Measurements from ENCODE around the gene TMEM183A.
A peak's percentile ranks its signal among the peaks of the same experiment; 100 is the strongest.
"Not testable (repeated sequence)": the region's sequence is repeated elsewhere in the genome, so short reads cannot be mapped to it uniquely, and the experiment has no call there.

The TMEM183A gene

DNA sequence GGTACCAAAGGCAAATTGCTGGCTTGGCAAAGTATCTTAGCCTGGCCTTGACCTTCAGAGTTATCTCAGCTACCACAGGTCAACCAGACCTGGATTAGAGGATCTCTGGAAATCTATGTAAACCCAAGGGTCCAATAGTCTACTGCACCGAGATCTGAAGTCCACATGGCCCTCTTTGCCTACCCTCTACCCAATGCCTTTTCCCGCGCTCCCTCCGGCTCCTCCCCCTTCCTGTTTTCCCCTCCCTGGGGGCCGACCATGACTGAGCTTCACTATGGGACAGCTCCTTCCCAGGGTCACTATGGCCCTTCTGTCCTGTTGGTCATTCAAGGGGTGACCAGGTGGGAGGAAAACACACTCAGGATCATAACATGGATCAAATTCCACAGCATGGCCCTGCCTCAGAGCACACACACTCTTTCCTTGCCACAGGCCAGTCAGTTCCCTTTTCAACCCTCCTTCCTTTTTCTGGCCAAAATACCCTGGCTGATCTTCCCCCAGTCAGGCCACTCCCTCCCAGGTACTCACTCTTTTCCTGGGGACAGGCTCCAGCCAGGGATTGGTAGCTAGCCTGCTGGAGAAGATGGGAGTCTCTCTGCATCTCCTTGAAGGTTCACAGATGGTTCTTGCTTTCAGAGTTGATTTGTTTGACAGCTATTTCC is 19.1 kb upstream of the TMEM183A start:
- no peak for DNase-seq

- DNase-seq, result no peak
These were observed 17.3 kb upstream of the TMEM183A start for GRCh38 chr1:202989879-202990278.

GRCh38 chr1:202991112-202991511 is 16.1 kb upstream of the TMEM183A start:
- DNase-seq, result no peak

DNA sequence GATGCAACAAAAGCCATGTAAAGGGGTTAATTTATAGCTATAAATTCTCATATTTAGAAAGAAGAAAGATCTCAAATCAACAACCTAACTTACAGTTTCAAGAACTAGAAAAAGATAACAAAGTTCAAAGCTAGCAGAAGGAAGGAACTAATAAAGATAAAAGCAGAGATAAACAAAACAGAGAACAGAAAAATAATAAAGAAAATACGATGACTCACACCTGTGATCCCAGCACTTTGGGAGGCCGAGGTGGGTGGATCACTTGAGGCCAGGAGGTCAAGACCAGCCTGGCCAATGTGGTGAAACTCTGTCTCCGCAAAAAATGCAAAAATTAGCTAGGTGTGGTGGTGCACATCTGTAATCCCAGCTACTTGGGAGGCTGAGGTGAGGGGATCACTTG is 12.4 kb upstream of the TMEM183A start:
- no peak for DNase-seq

DNA sequence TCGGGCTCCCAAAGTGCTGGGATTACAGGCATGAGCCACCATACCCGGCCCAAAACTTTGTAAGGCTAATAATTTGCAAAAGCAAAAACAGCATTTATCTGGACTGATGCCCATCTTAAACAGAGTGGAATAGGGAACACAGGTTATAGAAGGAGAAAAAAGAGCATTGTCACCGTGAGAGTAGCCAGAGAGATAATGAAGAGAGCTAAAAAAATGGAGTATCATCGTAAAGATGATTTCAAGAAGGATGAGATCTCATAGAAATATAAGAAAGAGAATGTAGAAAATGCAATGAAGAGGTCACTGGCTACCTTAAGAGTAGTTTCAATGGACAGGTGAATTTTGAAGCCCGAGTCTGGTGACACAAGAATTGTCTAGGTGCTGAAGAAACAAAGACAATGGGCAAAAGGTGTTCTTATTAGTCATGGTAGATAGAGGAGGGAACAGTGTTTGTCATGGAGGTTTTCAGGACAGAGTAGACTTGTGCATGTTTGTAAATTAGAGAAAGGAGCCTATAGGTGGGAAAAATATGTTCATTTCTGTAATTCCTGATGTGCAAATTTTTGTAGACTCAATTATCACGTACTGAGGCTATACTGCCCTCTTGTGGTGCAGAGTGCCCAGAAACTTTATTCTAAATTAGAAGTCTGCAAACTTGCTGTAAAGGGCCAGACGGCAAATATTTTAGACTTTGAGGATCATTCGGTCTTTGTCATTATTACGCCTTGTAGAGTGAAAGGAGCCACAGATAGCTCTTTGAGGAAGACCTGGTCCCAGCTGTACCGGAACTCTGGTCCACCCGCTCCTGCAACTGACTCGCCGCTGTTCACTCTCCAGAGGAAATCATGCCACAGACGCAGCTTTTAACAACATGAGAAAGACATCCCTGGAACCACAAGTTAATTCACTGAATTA is 8.1 kb upstream of the TMEM183A start:
- DNase-seq, result peak; percentile 74

DNA sequence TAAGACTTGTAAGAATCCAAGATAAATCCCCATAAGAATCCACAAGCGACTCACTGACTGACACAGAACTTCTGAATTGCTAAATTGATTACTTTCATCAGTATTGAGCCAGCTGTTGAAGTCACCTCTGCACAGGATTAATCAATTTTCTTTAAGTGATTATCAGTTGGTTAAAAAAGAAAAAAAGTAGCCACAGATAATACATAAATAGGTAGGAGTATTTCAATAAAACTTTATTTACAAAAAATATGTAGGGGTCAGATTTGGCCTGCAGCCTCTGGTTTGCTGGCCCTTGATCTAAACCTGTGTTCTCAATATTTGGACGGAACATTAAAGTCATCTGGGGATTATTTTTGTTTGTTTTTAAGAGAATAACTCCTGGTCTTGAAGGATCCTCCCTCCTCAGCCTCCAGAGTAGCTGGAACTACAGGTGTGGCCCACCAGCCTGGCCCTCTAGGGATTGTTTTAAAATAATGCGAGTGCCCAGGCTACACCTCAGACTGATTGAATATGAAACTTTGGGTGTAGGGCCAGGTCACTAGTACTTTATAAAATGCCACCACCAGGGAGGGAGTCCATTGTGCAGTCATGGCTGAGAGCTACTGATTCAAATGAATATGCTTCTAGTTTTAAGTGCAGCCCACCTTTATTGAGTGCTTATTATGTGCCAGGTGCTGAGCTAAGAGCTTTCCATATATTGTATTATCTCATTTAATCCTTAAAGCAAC is 6.8 kb upstream of the TMEM183A start:
- no peak for DNase-seq

DNA sequence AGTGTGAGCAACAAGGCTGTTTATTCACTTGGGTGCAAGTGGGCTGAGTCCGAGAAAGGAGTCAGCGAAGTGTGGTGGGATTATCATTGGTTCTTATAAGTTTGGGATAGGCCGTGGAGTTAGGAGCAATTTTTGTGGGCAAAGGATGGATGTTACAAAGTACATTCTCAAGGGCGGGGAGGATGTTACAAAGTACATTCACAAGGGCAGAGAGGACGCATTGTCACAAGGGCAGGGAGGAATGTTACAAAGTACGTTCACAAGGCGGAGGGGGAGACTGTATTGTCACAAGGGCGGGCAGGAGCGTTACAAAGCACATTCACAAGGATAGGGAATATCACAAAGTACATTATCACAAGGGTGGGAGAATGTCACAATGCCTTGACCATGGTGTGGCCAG is 5.2 kb upstream of the TMEM183A start:
- no peak for DNase-seq

- DNase-seq, result no peak
These were observed 4.2 kb upstream of the TMEM183A start for GRCh38 chr1:203002951-203003350.

DNA sequence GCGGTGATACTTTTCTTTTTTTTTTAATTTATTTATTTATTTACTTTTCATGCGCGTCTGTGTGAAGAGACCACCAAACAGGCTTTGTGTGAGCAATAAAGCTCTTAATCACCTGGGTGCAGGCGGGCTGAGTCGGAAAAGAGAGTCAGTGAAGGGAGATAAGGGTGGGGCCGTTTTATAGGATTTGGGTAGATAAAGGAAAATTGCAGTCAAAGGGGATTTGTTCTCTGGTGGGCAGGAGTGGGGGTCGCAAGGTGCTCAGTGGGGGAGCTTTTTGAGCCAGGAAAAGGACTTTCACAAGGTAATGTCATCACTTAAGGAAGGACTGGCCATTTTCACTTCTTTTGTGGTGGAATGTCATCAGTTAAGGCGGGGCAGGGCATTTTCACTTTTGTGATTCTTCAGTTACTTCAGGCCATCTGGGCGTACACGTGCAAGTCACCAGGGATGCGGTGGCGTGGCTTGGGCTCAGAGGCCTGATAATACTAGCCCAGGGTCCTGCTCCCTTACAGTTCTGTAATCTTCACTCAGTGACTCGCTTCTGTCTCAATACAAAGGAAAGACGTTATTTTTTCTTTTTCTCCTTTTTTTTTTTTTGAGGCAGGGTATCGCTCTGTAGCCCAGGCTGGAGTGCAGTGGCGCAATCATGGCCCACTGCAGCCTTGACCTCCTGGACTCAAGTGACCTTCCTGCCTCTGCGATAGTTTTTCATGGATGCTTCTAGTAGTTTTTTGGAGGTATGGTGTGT is 1.6 kb upstream of the TMEM183A start:
- not testable (repeated sequence) for DNase-seq

DNA sequence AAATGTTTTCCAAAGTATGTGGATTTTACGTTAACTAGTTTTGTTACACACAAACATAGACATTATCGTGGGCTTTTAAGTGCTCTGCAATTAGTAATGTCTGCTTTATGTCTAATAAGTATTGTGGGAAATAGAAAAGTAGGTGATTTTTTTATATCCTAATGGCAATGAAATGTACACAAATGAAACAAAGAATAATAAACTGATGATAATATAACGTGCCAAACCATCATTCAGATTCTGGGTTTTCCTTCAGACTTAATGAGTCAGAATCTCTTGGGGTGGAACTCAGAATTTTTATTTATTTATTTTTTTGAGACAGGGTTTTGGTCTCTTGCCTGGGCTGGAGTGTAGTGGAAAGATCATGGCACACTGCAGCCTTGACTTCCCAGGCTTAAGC is 2.0 kb downstream of the TMEM183A start:
- DNase-seq, result no peak

- no peak for DNase-seq
These were observed 4.4 kb downstream of the TMEM183A start for GRCh38 chr1:203011582-203011981.

DNA sequence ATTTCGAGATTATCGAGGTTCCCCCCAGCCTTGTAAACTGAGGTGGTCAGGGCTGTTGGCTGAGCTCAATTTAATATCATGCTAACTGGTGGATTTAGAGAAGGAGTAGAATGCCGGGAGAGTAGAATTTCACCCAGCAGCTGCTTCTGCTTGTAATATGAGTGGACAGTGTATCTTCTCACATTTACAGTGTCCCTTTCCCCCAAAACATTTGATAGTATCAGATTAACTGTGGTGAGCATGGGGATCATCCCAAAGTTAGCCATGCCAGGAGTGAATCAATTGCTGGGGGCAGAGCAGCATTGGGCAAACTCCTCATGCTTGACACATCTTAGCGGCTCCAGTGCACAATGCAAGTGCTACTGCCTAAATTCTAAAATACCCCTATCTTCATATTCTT is 9.9 kb downstream of the TMEM183A start:
- no peak for DNase-seq

DNA sequence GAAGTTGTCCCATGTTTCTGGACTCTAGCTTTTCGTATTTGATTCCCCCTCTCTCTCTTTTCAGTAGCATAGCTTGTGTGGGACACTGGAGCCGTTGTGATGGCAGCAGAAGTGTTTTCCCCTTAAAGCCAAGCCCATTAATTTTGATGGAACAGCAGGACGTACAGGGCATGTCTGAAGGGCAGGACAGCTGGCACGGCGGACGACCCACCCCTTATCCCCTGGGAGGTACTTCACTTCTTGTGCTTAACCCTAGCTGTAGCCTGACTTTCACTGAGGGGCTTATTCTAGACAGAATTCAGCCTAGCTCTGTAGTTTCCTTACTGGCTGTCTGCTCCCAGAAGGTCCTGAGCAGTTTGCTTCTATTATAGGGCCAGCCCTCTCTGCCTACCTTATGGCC is 10.5 kb downstream of the TMEM183A start:
- DNase-seq, result no peak

- DNase-seq, result not testable (repeated sequence)
These were observed 15.7 kb downstream of the TMEM183A start for GRCh38 chr1:203022855-203023254.

- no peak for DNase-seq
These were observed 18.5 kb downstream of the TMEM183A start for GRCh38 chr1:203025686-203026030.

DNA sequence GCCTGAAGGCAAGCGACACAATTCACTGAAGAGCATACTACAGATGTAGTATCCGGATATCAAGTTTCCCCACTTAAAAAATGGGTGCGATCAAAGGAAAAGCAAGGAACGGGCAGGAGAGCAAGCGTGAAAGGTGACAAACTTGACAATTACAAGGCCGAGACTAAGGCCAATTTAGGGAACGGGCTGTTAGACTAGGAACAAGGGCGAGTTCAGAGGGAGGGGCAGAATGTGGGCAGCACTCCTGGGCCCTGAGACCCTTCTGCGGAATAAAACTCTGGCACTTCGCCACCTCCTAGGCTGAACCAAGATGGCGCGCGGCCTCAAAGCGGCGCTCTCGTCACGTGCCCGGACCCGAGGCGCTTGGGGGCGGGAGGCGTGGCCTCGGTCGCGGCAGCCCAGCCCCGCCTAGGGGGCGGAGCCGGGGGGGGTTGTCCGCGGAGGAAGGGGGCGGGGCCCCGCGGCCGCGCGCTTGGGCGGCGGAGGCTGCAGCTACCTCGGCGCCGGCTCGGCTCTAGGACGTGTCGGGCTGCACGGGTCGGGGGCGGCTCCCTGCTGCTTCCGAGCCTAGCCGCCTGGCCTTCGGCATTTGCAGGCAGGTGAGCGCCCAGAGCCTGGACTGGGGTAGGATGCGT is 19.0 kb downstream of the TMEM183A start, which contains the start of gene PPFIA4:
Gene PPFIA4 (plus strand): TSS at position 461 of the 635 bp plus-strand sequence. CDS start 12,518 bp downstream, outside the sequence.
- DNase-seq, result peak; percentile 81

DNA sequence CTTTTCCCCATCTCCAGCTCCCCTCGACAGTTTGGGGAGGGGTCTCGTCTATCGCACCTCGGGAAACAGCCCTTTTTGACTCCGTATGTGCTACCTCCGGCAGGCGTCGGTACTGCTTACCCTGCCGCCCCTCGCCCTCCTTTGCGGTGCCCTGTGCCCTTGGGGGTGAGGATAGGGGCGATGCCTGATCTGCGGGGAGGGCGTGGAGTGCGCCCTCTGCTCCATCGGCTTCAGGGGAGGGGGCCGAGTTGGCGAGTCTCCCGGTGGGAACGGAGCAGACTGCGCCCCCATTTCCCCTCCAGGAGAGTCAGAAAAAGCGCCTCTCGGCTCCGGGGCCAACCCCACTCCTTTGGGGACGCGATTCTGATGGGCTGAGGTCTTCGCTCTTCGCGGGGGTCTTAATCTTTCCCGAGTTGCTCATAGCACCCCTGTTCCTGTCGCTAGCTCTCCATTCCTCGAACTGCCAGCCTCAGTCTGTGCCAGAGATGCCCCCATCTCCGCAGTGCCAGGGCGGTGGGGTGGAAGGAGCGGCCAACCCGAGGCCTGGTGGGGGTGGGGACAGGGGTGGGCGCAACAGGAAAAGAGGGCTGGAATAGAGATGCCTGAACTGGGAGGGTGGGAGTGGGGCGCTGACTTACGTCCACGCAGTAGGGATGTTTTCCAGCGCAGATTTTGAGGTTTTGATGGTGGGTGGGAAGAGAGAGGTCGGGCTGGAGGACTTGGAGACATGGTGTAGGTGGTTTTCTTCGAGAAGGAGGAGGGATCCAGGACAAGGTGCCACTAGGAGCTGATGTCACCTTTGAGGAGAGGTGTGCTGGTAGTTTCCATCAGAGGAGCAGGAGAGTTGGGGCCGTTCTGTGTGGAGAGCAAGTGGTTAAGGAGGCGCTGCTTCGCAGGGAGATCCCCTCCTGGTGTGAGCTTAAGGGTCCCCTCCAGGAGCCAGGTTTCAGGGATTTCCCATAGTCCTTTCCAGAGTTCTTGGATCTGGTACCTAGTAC is 19.8 kb downstream of the TMEM183A start:
- DNase-seq, result no peak

GRCh38 chr1:203028067-203028783 is 21.1 kb downstream of the TMEM183A start:
- DNase-seq, result no peak

DNA sequence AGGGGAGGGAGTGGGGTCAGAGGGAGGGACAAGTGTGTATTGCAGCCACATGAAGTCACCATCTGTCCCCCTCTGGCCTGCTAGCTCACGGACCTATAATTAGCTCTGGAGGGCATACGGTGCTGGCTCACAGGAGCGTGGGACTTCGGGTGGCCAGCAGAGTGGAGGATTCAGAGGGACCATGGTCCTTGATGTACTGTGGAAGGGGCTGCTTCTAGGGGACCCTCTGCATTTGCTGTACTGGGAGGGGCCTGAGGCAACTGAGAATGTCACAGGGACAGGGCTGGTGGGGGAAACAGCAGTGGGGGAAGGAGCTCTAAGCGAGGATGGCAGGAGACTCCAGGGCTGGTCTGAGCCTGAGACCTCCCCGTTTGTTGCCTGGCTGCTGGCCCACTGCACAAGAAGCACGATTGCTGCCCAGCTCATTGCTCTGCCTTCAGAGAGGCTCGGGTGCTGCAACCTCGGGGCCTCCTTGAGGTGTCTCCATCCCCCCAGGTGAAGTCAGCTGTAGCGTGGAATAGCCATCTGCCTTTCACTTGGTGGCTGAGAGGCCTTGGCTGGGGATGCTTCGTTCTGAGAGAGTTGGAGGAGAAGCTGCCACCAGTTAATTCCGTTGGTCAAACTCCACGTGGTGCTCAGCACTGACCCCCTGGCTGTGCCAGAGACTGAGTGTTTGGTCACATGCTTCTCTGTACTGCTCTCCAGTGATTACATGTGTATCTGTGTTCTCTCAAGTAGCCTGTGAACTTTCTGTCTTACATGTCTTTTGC is 21.8 kb downstream of the TMEM183A start:
- no peak for DNase-seq

DNA sequence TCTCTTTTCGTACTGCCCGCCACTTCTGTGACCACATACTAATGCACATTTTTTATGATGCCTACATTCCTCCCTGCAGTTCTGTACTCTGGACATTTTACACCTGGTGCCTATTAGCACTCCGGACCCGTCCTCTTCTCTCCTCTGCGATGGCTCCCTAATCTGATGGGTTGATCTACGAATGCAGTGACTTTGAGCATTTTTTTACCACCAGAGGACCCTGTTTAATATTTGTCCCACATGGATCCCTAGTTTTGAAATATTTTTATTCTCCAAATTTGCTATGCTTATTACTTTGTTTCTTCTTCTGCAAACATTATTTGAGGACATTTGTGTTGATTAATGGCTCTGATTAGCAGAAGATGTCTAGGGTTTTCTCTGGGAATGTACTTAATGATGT is 24.3 kb downstream of the TMEM183A start:
- no peak for DNase-seq

Measured in stimulated activated CD4-positive, alpha-beta T cell treated with anti-CD3 and anti-CD28 coated beads, Interleukin-4, amount 100 ng/mL, for 24 hours (primary cell).